Stimulated activated CD8-positive, alpha-beta memory T cell treated with anti-CD3 and anti-CD28 coated beads, Interleukin-15, amount 100 ng/mL, for 1 hour (primary cell): ENCODE data around the gene CD300LB.
"Not testable (repeated sequence)": the region's sequence is repeated elsewhere in the genome, so short reads cannot be mapped to it uniquely, and the experiment has no call there.

ENCODE experiments used
- DNase-seq: peaks from one replicate; pipeline ENCODE4 v3.0.0-alpha.2; 2020; ENCODE audit warnings: low read depth

The CD300LB gene

DNA sequence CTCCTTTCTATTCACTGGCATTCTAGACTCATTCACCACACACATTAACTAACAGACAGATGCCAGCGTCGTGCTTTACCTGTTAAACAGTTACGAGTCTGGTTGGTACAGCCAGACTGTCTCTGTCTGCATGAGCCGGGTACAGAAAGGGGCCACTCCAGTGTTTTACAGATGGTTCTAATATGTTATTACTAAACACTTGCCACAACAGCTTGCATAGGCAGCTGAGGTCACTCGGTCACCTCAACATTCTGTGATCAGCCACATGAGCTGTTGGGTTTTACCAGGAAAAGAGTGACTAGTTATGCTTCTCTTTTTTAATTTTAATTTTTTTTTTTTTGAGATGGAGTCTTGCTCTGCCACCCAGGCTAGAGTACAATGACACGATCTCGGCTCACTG, 39.6 kb downstream of the CD300LB start:
- DNase-seq = no peak

- no peak for DNase-seq
These were observed 40.6 kb downstream of the CD300LB start for GRCh38 chr17:74490716-74491115.

GRCh38 chr17:74488276-74488675, 43.0 kb downstream of the CD300LB start:
- not testable (repeated sequence) for DNase-seq

DNA sequence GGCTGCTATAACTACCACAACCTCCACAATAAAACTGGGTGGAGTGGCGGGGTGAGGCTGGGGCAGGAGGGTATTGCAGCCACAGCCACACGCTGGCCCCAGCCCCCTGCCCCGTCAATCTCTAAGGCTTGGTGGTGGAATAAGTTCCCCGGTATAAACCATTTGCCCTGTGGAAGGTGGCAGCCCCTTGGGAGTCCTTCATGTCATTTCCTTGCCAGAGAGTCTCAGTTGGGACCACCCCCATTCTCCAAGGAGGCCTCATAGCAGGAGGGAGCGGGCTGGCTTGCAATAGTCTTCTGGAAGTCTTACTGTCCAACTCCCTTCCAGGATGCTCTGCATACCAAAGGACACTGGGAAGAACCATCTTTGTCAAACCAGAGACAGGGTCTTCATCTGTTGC, 45.4 kb downstream of the CD300LB start:
- no peak for DNase-seq

- no peak for DNase-seq
These were observed 46.1 kb downstream of the CD300LB start for GRCh38 chr17:74485022-74485743.

DNA sequence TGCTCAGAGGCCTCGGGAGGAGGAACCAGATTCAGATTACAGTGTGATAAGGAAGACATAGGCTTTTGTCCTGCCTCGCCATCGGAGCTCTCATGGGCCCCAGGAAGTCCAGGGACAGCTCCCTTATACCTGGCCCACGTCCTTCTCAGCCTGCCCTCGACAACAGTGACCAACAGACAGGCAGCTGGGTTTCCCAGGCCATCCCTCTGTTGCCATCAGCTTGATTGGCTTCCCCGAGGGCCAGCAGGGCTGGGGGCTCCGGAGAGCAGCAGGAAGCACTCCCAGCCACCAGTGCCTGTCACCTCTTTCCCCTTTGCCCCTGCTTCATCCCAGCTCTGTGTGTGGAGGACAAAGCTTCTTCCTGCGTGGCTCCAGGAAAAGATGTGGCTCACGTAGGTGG, 47.2 kb downstream of the CD300LB start:
- no peak for DNase-seq

DNA sequence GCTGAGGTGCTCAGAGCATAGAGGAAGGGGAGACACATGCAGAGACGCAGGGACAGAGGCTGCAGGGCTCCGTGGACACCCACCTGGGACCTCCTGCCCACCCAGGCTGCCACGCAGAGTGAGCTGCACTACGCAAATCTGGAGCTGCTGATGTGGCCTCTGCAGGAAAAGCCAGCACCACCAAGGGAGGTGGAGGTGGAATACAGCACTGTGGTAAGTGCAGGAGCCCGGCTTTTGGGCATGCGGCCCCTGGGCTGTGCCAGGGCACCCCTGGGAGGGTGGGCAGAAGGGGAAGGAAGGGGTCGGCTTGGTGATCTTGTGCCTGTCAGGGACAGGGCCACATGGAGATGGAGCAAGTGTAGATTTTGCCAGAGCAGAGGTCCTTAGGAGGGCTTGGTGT, 49.7 kb downstream of the CD300LB start:
- no peak for DNase-seq

- DNase-seq = no peak
These were observed 51.0 kb downstream of the CD300LB start for GRCh38 chr17:74480290-74480689.

DNA sequence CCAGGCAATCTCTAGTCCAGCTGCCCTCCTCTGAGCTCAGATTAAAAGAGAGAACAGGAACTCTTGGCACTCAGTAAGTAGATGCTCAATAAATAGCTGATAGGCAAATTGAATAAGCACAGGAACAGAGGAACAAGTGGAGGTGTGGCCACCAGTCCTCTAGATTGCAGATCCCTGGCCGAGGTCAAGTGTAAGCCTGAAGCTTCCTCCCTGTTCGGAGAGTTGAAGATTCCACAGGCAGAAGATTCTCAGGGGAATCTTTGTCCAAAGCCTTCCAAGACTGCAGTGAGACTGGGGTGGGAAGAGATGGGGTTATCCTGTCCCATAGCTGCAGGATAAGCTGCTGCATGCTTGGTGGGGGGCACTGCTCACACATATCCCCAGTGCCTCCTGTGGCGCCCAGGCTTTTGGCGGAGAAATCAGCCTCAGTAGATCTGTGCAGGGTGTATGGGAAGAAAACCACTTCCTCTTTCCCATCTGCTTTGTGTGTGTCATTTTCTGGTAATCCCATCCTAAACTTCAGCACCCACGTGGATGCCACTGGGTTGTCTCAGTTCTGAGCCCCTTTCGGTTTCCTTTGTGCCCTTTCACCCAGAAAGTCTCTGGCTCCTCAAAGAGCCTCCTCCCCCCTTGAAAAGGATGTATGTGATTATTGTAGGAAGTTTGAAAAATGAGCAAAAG, 52.7 kb downstream of the CD300LB start:
- no peak for DNase-seq

DNA sequence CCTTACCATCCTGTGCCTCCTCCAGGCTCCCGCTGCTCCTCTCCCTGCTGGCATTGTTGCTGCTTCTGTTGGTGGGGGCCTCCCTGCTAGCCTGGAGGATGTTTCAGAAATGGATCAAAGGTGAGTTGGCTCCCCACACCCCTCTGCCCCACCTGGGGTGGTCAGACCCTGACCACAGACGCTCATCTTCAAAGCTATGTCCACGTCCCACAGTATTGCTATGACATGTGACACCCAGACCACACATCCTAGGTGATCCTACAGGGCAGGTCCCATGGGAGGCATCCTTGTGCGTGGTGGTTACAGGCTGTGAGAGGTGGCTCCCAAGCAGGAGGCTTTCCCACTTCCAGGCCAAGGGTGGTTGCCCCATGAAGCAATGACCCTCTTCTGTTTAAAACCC, 53.9 kb downstream of the CD300LB start:
- no peak for DNase-seq

DNA sequence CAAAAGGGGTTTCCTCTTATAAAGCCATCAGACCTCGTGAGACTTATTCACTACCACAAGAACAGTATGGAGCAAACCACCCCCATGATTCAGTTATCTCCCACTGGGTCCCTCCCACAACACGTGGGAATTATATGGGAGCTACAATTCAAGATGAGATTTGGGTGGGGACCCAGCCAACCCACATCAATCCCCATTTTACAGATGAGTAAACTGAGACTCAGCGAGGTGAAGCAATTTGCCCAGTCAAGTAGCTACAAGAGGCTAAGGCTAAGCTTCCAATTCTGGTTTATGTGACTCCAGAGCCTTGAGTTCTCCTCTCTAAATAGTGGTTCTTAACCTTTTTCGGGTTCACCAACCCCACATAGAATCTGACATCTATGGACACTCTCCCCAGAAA, 56.1 kb downstream of the CD300LB start:
- no peak for DNase-seq

DNA sequence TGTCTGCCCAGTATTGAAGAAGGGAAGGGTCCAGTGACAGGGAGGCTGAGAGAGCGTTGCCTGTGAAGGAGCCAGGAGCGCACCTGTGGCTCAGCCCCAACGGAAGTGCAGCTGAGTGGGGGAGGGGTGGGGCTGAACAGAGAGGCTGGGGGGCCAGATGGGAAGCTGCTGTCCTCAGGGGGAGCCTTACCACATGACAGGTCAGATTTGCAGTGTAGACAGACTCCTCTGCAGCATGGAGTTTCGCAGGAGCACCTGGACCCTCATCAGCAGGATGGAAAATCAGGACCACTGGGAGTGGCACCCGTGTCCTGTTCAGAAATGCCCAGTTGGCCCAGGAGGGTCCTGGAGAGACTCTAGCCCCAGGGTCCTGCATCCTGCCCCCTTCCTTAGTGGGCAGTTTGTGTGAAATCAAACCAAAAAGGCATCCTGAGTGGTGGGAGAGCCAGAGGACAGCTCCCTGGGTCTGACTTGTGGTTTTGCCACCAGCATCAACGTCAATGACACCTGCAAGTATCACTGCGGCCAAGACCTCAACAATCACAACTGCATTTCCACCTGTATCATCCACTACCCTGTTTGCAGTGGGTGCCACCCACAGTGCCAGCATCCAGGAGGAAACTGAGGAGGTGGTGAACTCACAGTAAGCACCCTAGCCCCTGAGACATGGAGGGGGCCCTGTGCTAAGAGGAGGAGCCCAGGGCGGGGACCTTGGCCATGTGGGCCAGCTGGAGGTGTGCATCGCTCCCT, 57.1 kb downstream of the CD300LB start:
- no peak for DNase-seq

DNA sequence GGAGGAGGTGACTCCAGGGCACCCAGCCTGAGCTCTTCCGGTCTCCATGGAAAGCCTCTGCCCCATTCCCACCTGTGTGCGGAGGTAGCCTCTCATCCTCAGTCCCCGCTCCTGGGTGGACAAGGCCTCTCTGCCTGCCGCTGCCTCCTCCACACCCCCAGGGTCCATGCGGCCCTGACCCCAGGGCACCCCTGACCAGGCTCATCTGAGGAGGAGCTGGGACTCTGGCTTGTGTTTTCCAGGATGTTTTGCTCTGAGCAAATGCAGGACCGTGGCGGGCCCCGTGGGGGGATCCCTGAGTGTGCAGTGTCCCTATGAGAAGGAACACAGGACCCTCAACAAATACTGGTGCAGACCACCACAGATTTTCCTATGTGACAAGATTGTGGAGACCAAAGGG, 58.0 kb downstream of the CD300LB start:
- no peak for DNase-seq

DNA sequence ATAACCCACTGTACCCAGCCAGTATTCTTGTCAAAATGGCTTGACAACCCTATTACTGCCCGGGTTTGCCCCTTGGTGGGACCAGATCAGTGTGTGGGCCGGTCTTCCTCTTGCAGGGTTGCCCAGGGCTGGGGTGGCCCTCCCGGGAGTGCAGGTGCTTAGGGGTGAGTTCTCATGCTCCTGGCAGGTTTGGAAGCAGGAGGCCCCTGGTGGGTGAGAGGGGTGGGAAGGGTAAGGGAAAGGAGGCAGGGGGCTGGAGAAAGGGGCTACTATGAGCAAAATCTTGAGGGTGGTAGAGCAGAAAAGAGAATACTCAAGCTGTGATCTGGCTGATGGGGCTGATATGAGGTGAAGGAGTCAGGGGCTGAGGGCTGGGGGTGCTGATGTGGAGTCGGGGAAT, 58.4 kb downstream of the CD300LB start:
- no peak for DNase-seq

GRCh38 chr17:74471341-74471740, 59.9 kb downstream of the CD300LB start:
- DNase-seq = no peak
